Nephron progenitor cell (in vitro differentiated cells): ENCODE measurements around the gene CFAP74.

ENCODE experiments used
- DNase-seq: peaks from one replicate; pipeline ENCODE4 v3.0.0; 2021
- H3K27ac Mint-ChIP-seq: 2 replicates; pipeline ENCODE4 v1.8.0; 2021; ENCODE audit warnings: mild to moderate bottlenecking, moderate library complexity, mixed read lengths
- H3K27me3 Mint-ChIP-seq: 2 replicates; pipeline ENCODE4 v1.8.0; 2021; ENCODE audit warnings: mild to moderate bottlenecking, low read depth, mixed read lengths; ENCODE audit not compliant: poor library complexity
- H3K36me3 Mint-ChIP-seq: 2 replicates; pipeline ENCODE4 v1.8.0; 2021; ENCODE audit warnings: low read depth, mixed read lengths
- H3K4me1 Mint-ChIP-seq: 2 replicates; pipeline ENCODE4 v1.8.0; 2021; ENCODE audit warnings: mixed read lengths
- H3K4me3 Mint-ChIP-seq: 2 replicates; pipeline ENCODE4 v1.8.0; 2021; ENCODE audit warnings: mild to moderate bottlenecking, moderate library complexity, mixed read lengths
- H3K9me3 Mint-ChIP-seq: 2 replicates; pipeline ENCODE4 v1.8.0; 2021; ENCODE audit warnings: mild to moderate bottlenecking, moderate library complexity, mixed read lengths
- CTCF ChIP-seq: fragments of 200-600 bp; sonication (generic); IDR thresholded peaks from 2 replicates; pipeline ENCODE4 v1.5.0; 2021; ENCODE audit warnings: antibody characterized with exemption

CFAP74 gene

DNA sequence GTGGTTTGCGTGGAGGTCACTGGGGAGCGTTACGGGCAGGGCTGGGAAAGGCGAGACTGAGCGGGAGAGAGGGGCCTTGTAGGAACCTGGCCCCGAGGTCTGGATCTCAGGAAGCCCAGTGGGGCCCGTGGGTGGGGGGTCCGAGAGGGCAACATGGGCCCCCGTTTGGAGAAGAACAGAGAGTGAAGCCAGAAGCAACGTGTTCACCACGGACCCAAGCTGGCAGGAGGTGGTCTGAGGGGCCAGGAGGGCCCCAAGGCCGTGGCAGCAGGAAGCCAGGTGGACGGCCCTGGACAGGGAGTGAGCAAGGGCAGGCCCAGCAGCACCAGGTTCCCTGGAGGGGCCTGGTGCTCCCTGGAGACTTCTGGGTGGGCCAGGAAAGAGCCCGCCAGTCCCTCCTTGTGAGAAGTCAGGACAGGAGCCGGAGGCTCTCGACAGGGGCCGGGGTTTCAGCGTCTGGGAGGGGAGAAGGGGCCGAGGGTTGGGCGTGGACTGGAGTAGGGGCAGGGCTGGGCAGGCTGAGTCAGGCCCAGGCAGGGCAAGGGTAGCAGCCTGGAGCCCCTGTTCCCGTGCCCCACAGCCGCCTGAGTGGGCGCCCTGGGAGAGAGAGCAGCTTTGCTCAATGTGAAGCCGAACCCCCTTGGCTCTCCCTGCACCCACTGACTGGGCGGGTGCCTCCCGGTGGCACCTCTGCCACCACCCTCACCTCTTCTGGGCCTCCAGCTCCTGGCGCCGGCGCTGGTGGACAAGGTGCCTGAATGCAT, 33.5 kb downstream of the CFAP74 start:
- peaks cover 15% of the 10 kb centered on the region for H3K27me3 Mint-ChIP-seq
- DNase-seq: no peak
- no peaks in the 10 kb centered on the region for H3K36me3 Mint-ChIP-seq
- H3K4me1 Mint-ChIP-seq: peaks cover 14% of the 10 kb centered on the region
- no peak overlapping the region for H3K4me3 Mint-ChIP-seq
- peaks cover 1% of the 10 kb centered on the region for H3K9me3 Mint-ChIP-seq
- TF ChIP-seq CTCF: no peak
- H3K27ac Mint-ChIP-seq: no peak overlapping the region

GRCh38 chr1:1969505-1969900, 34.1 kb downstream of the CFAP74 start:
- no peak for TF ChIP-seq CTCF
- H3K4me3 Mint-ChIP-seq: no peak overlapping the region
- no peak overlapping the region for H3K27ac Mint-ChIP-seq
- no peaks in the 10 kb centered on the region for H3K9me3 Mint-ChIP-seq
- H3K27me3 Mint-ChIP-seq: peaks cover 15% of the 10 kb centered on the region
- H3K36me3 Mint-ChIP-seq: no peaks in the 10 kb centered on the region
- no peak for DNase-seq
- peaks cover 12% of the 10 kb centered on the region for H3K4me1 Mint-ChIP-seq

DNA sequence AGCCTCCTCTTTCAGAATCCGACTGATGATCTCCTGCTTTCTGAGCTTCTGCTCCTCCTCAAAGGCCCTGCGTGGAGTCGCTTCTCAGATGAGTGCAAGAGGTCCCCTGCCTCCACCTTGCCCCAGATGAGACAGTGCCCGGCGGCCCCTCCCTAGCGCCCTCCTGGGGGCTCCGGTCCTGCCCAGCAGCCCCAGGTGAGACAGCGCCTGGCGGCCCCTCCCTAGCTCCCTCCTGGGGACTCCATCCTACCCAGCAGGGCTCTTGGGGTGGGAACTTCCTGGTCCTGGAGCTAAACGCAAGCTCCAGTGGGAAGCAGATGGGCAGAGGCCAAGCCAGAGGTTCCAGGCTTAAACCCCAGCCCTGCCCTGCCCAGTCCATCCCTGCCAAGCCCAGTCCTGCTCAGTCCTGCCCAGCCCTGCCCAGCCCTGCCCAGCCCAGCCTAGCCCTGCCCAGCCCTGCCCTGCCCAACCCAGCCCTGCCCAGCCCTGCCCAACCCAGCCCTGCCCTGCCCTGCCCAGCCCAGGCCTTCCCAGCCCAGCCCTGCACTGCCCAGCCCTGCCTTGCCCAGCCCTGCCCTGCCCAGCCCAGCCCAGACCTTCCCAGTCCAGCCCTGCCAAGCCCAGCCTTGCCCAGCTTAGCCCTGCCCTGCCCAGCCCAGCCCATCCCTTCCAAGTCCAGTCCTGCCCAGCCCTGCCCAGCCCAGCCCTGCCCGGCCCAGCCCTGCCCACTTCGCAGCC, 34.6 kb downstream of the CFAP74 start:
- H3K36me3 Mint-ChIP-seq: no peaks in the 10 kb centered on the region
- H3K4me1 Mint-ChIP-seq: peaks cover 12% of the 10 kb centered on the region
- peaks cover 13% of the 10 kb centered on the region for H3K27me3 Mint-ChIP-seq
- H3K4me3 Mint-ChIP-seq: no peak overlapping the region
- H3K9me3 Mint-ChIP-seq: no peaks in the 10 kb centered on the region
- no peak for TF ChIP-seq CTCF
- H3K27ac Mint-ChIP-seq: no peak overlapping the region
- no peak for DNase-seq

- H3K9me3 Mint-ChIP-seq: peaks cover under 1% of the 10 kb centered on the region
- H3K36me3 Mint-ChIP-seq: no peaks in the 10 kb centered on the region
- DNase-seq: no peak
- no peak overlapping the region for H3K27ac Mint-ChIP-seq
- peaks cover 7% of the 10 kb centered on the region for H3K4me1 Mint-ChIP-seq
- H3K4me3 Mint-ChIP-seq: no peak overlapping the region
- no peak for TF ChIP-seq CTCF
- peaks cover 9% of the 10 kb centered on the region for H3K27me3 Mint-ChIP-seq
These were observed 35.7 kb downstream of the CFAP74 start for GRCh38 chr1:1967879-1968278.

DNA sequence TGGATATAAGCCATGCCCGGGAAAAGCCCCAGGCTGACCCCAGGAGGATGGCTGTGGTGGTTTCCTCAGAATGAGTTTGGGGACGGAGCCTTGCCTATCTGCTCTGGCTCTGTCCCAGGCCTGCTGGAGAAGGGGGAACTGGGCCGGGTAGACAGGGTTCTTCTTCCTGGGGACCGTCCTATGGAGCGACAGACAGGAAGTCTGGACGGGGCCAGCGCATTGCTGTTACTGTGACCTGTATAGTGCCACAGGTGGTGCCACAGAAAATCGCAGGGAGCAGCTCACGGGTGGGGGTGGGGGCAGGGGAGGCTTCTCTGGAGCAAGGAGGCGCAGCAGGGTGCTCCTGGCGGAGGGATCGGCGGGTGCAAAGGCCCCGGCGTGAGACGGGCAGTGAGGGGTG, 36.4 kb downstream of the CFAP74 start:
- H3K27ac Mint-ChIP-seq: no peak overlapping the region
- H3K27me3 Mint-ChIP-seq: peaks cover 11% of the 10 kb centered on the region
- DNase-seq: no peak
- peaks cover 8% of the 10 kb centered on the region for H3K9me3 Mint-ChIP-seq
- no peak overlapping the region for H3K4me3 Mint-ChIP-seq
- no peaks in the 10 kb centered on the region for H3K36me3 Mint-ChIP-seq
- TF ChIP-seq CTCF: no peak
- H3K4me1 Mint-ChIP-seq: peaks cover 11% of the 10 kb centered on the region
